H1 (cell line): ENCODE results near the gene CAV1. TPM values are rescaled to one million over a fixed set of nuclear protein-coding genes. Genes with fewer than 3 reads are reported as not detected.

Experiments used
- CTCF ChIA-PET: fragments of 300-600 bp; sonication (Branson Sonifier 250); formaldehyde crosslinking; loops from one replicate; lab custom pipeline; 2021; ENCODE audit not compliant: partially characterized antibody; lab: Charles Lee
- POLR2A ChIA-PET: fragments of 300-600 bp; sonication (Branson Sonifier 250); formaldehyde crosslinking; loops from one replicate; lab custom pipeline; 2021; ENCODE audit warnings: inconsistent platforms; ENCODE audit not compliant: partially characterized antibody; lab: Charles Lee
- DNase-seq, 2 experiments: peaks; one replicate each; pipeline versions ENCODE4 v3.0.0 to v3.0.0-alpha.2; 2010 to 2022; ENCODE audit warnings: low spot score in 2 of 2, low read depth in 1 of 2, mixed read lengths in 1 of 2
- FAIRE-seq: peaks from 2 replicates; lab custom pipeline; 2011; peaks lifted over from hg19 to GRCh38; lab: Jason Lieb, UNC
- H2AFZ ChIP-seq: 2 replicates; pipeline ENCODE4 v1.8.1; 2012; ENCODE audit warnings: low read length, inconsistent platforms
- H2AK5ac ChIP-seq: 2 replicates; pipeline ENCODE4 v1.6.1; 2013; ENCODE audit warnings: low read depth, low read length
- H2BK120ac ChIP-seq: replicated peaks from 2 replicates; pipeline ENCODE3; 2013; ENCODE audit warnings: low read depth, low read length, inconsistent platforms
- H2BK12ac ChIP-seq: 2 replicates; pipeline ENCODE4 v1.6.1; 2013; ENCODE audit warnings: low read depth, low read length
- H2BK15ac ChIP-seq: 2 replicates; pipeline ENCODE4 v1.6.1; 2013; ENCODE audit warnings: low read length
- H2BK20ac ChIP-seq: 2 replicates; pipeline ENCODE4 v1.6.1; 2013; ENCODE audit warnings: low read length
- H2BK5ac ChIP-seq: 2 replicates; pipeline ENCODE4 v1.6.1; 2013; ENCODE audit warnings: low read depth, low read length
- H3K14ac ChIP-seq: 2 replicates; pipeline ENCODE4 v1.6.1; 2013; ENCODE audit warnings: inconsistent platforms; ENCODE audit not compliant: insufficient read length
- H3K18ac ChIP-seq: 2 replicates; pipeline ENCODE4 v1.6.1; 2013; ENCODE audit warnings: low read length; ENCODE audit errors: extremely low read depth
- H3K23ac ChIP-seq: 2 replicates; pipeline ENCODE4 v1.6.1; 2013; ENCODE audit warnings: inconsistent platforms; ENCODE audit not compliant: insufficient read length
- H3K23me2 ChIP-seq: 2 replicates; pipeline ENCODE4 v1.6.1; 2013; ENCODE audit warnings: low read depth, low read length
- H3K27ac ChIP-seq: 2 replicates; pipeline ENCODE4 v1.6.1; 2011; ENCODE audit warnings: low read depth, low read length, inconsistent platforms
- H3K27me3 ChIP-seq, 4 experiments: replicated peaks in 1 of 4; 1 replicate in 1 of 4; 2 replicates in 3 of 4; pipeline versions ENCODE4 v1.6.1 to v1.8.1; 2011 to 2013; ENCODE audit warnings: low read length in 3 of 4, mild to moderate bottlenecking in 3 of 4, inconsistent platforms in 2 of 4, mixed read lengths in 2 of 4, moderate library complexity in 1 of 4; ENCODE audit not compliant: control insufficient read depth in 3 of 4, insufficient read depth in 3 of 4; ENCODE audit errors: extremely low read depth in 1 of 4
- H3K36me3 ChIP-seq, 4 experiments: 2 replicates each; pipeline versions ENCODE4 v1.6.1 to v1.8.1; 2011 to 2013; ENCODE audit warnings: mild to moderate bottlenecking in 4 of 4, low read length in 3 of 4, moderate library complexity in 2 of 4, control low read depth in 1 of 4, inconsistent platforms in 1 of 4; ENCODE audit not compliant: insufficient read depth in 4 of 4, control insufficient read depth in 2 of 4
- H3K4ac ChIP-seq: replicated peaks from 2 replicates; pipeline ENCODE3; 2013; ENCODE audit warnings: low read length, low read depth, mixed read lengths, inconsistent platforms; ENCODE audit not compliant: insufficient read length
- H3K4me1 ChIP-seq, 4 experiments: replicated peaks in 1 of 4; 1 replicate in 1 of 4; 2 replicates in 3 of 4; pipeline versions ENCODE4 v1.6.1 to v1.8.1; 2011 to 2013; ENCODE audit warnings: low read length in 3 of 4, inconsistent platforms in 2 of 4, mixed read lengths in 1 of 4; ENCODE audit not compliant: insufficient read depth in 4 of 4, control insufficient read depth in 3 of 4
- H3K4me2 ChIP-seq, 2 experiments: 2 replicates each; pipeline versions ENCODE4 v1.6.1 to v1.8.1; 2011 to 2013; ENCODE audit warnings: low read depth in 2 of 2, low read length in 2 of 2, control low read depth in 1 of 2, inconsistent platforms in 1 of 2, mild to moderate bottlenecking in 1 of 2; ENCODE audit not compliant: insufficient read depth in 1 of 2
- H3K4me3 ChIP-seq, 4 experiments: fragments of 200-600, 300-600 bp in 1 of 4; sonication (generic), shearing (Covaris generic), sonication (Bioruptor Twin) in 1 of 4; 2 replicates each; pipeline versions ENCODE4 v1.5.1 to v1.8.1; 2011 to 2016; ENCODE audit warnings: low read length in 4 of 4, low read depth in 3 of 4, control low read depth in 2 of 4, inconsistent platforms in 2 of 4, mild to moderate bottlenecking in 2 of 4, mixed read lengths in 1 of 4, moderate library complexity in 1 of 4; ENCODE audit not compliant: insufficient read depth in 2 of 4; ENCODE audit errors: extremely low read depth in 1 of 4
- H3K56ac ChIP-seq: replicated peaks from 2 replicates; pipeline ENCODE3; 2013; ENCODE audit warnings: low read depth, mild to moderate bottlenecking, mixed read lengths, low read length, inconsistent platforms; ENCODE audit not compliant: insufficient read length
- H3K79me1 ChIP-seq: 2 replicates; pipeline ENCODE4 v1.6.1; 2013; ENCODE audit warnings: low read depth, low read length, control low read depth
- H3K79me2 ChIP-seq, 2 experiments: 2 replicates each; pipeline versions ENCODE4 v1.6.1 to v1.8.1; 2012 to 2013; ENCODE audit warnings: low read length in 2 of 2, mild to moderate bottlenecking in 2 of 2, inconsistent platforms in 1 of 2; ENCODE audit not compliant: insufficient read depth in 2 of 2, control insufficient read depth in 1 of 2
- H3K9ac ChIP-seq, 4 experiments: replicated peaks in 1 of 4; 1 replicate in 1 of 4; 2 replicates in 3 of 4; pipeline versions ENCODE4 v1.6.1 to v1.8.1; 2011 to 2013; ENCODE audit warnings: low read depth in 3 of 4, low read length in 3 of 4, control low read depth in 2 of 4, mild to moderate bottlenecking in 2 of 4, moderate library complexity in 2 of 4, inconsistent platforms in 1 of 4; ENCODE audit errors: extremely low read depth in 1 of 4
- H3K9me3 ChIP-seq, 2 experiments: 2 replicates each; pipeline versions ENCODE4 v1.6.1 to v1.8.1; 2012 to 2013; ENCODE audit warnings: mild to moderate bottlenecking in 2 of 2, moderate library complexity in 2 of 2, control low read depth in 1 of 2, inconsistent platforms in 1 of 2, low read depth in 1 of 2, low read length in 1 of 2, mixed read lengths in 1 of 2; ENCODE audit not compliant: insufficient read depth in 2 of 2
- H4K20me1 ChIP-seq, 2 experiments: replicated peaks in 1 of 2; 2 replicates each; pipeline versions ENCODE3 to v1.8.1; 2011 to 2013; ENCODE audit warnings: inconsistent platforms in 2 of 2, low read length in 2 of 2, mild to moderate bottlenecking in 1 of 2; ENCODE audit not compliant: insufficient read depth in 2 of 2, control insufficient read depth in 1 of 2
- H4K5ac ChIP-seq: 2 replicates; pipeline ENCODE4 v1.6.1; 2013; ENCODE audit warnings: low read length, low read depth, mixed read lengths, inconsistent platforms; ENCODE audit not compliant: insufficient read length
- H4K8ac ChIP-seq: 2 replicates; pipeline ENCODE4 v1.8.0; 2013; ENCODE audit warnings: mild to moderate bottlenecking, moderate library complexity, low read length, inconsistent platforms; ENCODE audit not compliant: insufficient read depth; ENCODE audit errors: extremely low read depth
- H4K91ac ChIP-seq: replicated peaks from 2 replicates; pipeline ENCODE3; 2013; ENCODE audit warnings: low read length, mixed read lengths, inconsistent platforms; ENCODE audit not compliant: insufficient read length
- ASH2L ChIP-seq: fragments of 200-600, 300-600 bp; sonication (generic); IDR thresholded peaks from one replicate; pipeline ENCODE4 v1.7.1; 2017; ENCODE audit warnings: low read length
- CBX5 ChIP-seq: fragments of 300-800, 300-1000 bp; sonication (generic); IDR thresholded peaks from 2 replicates; pipeline ENCODE4 v1.7.1; 2016; ENCODE audit warnings: antibody characterized with exemption, low read length, low read depth
- CBX8 ChIP-seq: fragments of 300-800, 300-1000 bp; sonication (generic); IDR thresholded peaks from 2 replicates; pipeline ENCODE4 v1.7.1; 2016; ENCODE audit warnings: low read depth, low read length, borderline replicate concordance
- CTBP2 ChIP-seq: IDR thresholded peaks from 2 replicates; pipeline ENCODE4 v1.7.0; 2011; ENCODE audit warnings: borderline replicate concordance, mild to moderate bottlenecking, moderate library complexity, mixed read lengths, low read length; ENCODE audit not compliant: insufficient read depth, insufficient read length
- MAX ChIP-seq: IDR thresholded peaks from 2 replicates; pipeline ENCODE4 v1.6.1; 2012; ENCODE audit warnings: inconsistent platforms
- PHF8 ChIP-seq: fragments of 200-600 bp; sonication (generic); conservative IDR thresholded peaks from 2 replicates; pipeline ENCODE4 v1.7.1; 2012; ENCODE audit warnings: low read depth, mild to moderate bottlenecking, inconsistent platforms, low read length, moderate library complexity
- POLR2AphosphoS5 ChIP-seq: IDR thresholded peaks from 2 replicates; pipeline ENCODE4 v1.6.1; 2011; ENCODE audit warnings: low read depth, low read length
- SIN3A ChIP-seq, 2 experiments: IDR thresholded peaks in 1 of 2; conservative IDR thresholded peaks in 1 of 2; 2 replicates each; pipeline ENCODE4 v1.6.1; 2011 to 2012; ENCODE audit warnings: low read length in 2 of 2, improper control_type of control experiment in 1 of 2, low read depth in 1 of 2, mild to moderate bottlenecking in 1 of 2
- SP4 ChIP-seq: IDR thresholded peaks from 2 replicates; pipeline ENCODE4 v1.6.1; 2012; ENCODE audit warnings: low read length, inconsistent platforms
- USF2 ChIP-seq: IDR thresholded peaks from 2 replicates; pipeline ENCODE4 v1.6.1; 2011; ENCODE audit warnings: low read length, improper control_type of control experiment
- WGBS, 2 experiments: shearing (Covaris generic) in 1 of 2; methylation state at CpG; one replicate each; pipeline versions ENCODE4 v1.1.6 to v1.1.7; 2013 to 2015; ENCODE audit warnings: low lambda C conversion rate in 2 of 2, mixed read lengths in 2 of 2, inconsistent platforms in 1 of 2, low coverage in 1 of 2, missing lambda C conversion rate in 1 of 2; ENCODE audit not compliant: insufficient replicate concordance in 2 of 2, insufficient coverage in 1 of 2, insufficient read length in 1 of 2; ENCODE audit errors: extremely low coverage in 1 of 2, missing lambda C conversion rate in 1 of 2; 5-methylcytosine and 5-hydroxymethylcytosine counted together
- polyA plus RNA-seq, 7 experiments: library from polyadenylated mRNA; depleted of rRNA in 3 of 7; stranded (reverse) in 5 of 7; unstranded in 2 of 7; fragments of >200 nt in 5 of 7; fragments of 200-250 nt in 2 of 7; gene quantifications; 1 replicate in 5 of 7; 2 replicates in 1 of 7; 4 replicates in 1 of 7; pipeline versions ENCODE4 v1.2.1 to v1.2.3, GENCODE V29; 2011 to 2013; ENCODE audit warnings: missing spikeins in 2 of 7, mixed read lengths in 2 of 7
- total RNA-seq: library from RNA; stranded (reverse); fragmentation: NEBNext Ultra II Directional; extraction: Animal tissue kit (Norgen Biotek cat#: 25700); gene quantifications from 2 replicates; pipeline ENCODE4 v1.2.1, GENCODE V29; 2021

CAV1 gene
- total and polyA plus RNA-seq, 2 of the 8 experiments (the other 6 are each of a cell fraction or from before 2014, with no cell fraction given) = 16.3 to 21.8 TPM

- Histone ChIP-seq H3K4me1 (no peaks in the 10 kb centered on the region), H3K23ac (no peak overlapping the region), H2BK5ac (no peak overlapping the region), H2BK12ac (no peak overlapping the region), H3K36me3 (no peaks in the 10 kb centered on the region), H3K23me2 (no peaks in the 10 kb centered on the region), H3K14ac (no peak overlapping the region), H3K79me2 (no peaks in the 10 kb centered on the region), H3K27ac (no peak overlapping the region), H2AFZ (no peak overlapping the region), H3K56ac (no peak overlapping the region), H4K5ac (no peak overlapping the region), H3K4me2 (no peak overlapping the region), H3K27me3 (no peaks in the 10 kb centered on the region), H3K9me3 (no peaks in the 10 kb centered on the region), H2BK20ac (no peak overlapping the region), H2BK120ac (no peak overlapping the region), H4K8ac (no peak overlapping the region), H4K91ac (no peak overlapping the region), H3K79me1 (no peaks in the 10 kb centered on the region), H3K9ac (no peak overlapping the region), H2AK5ac (no peak overlapping the region), H3K4me3 (no peak overlapping the region), H3K18ac (no peak overlapping the region), H3K4ac (no peak overlapping the region), H2BK15ac (no peak overlapping the region), H4K20me1 (no peaks in the 10 kb centered on the region)
- ChIA-PET CTCF (interaction anchor here (2.5 kb wide), 1 partner anchor 23 kb away, joined by 8 read pairs; no protein-coding TSS in a partner anchor), POLR2A (no interaction called here)
- DNase-seq = no peak
- WGBS, 2 experiments = 90% methylated on average over 3 of the region's 3 CpGs; no CpG with 5 or more reads in 1 of the 2 experiments
- TF ChIP-seq CTBP2 (no peak), CBX8 (no peak), MAX (no peak), CBX5 (no peak), ASH2L (no peak), SIN3A (conservative IDR thresholded peaks at IDR 0.05 in 1 of 2, IDR thresholded peaks at IDR 0.05 in 1 of 2; ENCODE audit: low read depth in 1 of 2, low read length in 2 of 2) (no peak), POLR2AphosphoS5 (no peak), SP4 (no peak), USF2 (no peak), PHF8 (no peak)
- FAIRE-seq = no peak
Observed at GRCh38 chr7:116548506-116548905, 23.7 kb downstream of the CAV1 start.
